CD4-positive, alpha-beta T cell treated with Interleukin-4 for 1 hour (primary cell): ENCODE measurements around the gene FANCD2OS.
"Not testable (repeated sequence)": the region's sequence is repeated elsewhere in the genome, so short reads cannot be mapped to it uniquely, and the experiment has no call there.

ENCODE experiments used
- DNase-seq, 2 donors: peaks; one replicate each; pipeline ENCODE4 v3.0.0-alpha.2; 2020 to 2022

Gene FANCD2OS

GRCh38 chr3:10091387-10091786 is 16.7 kb downstream of the FANCD2OS start:
- not testable (repeated sequence) for DNase-seq

- not testable (repeated sequence) for DNase-seq
Observed at GRCh38 chr3:10090774-10091173, 17.3 kb downstream of the FANCD2OS start.

- DNase-seq = no peak
Observed at GRCh38 chr3:10090179-10090578, 17.9 kb downstream of the FANCD2OS start.

- no peak for DNase-seq
Observed at GRCh38 chr3:10088256-10088655, 19.8 kb downstream of the FANCD2OS start.

- DNase-seq = no peak
Observed at GRCh38 chr3:10085738-10086137, 22.3 kb downstream of the FANCD2OS start.

GRCh38 chr3:10081871-10082270 is 26.2 kb downstream of the FANCD2OS start:
- DNase-seq = no peak

GRCh38 chr3:10074666-10075065 is 33.4 kb downstream of the FANCD2OS start:
- DNase-seq = no peak

- not testable (repeated sequence) for DNase-seq
Observed at GRCh38 chr3:10070077-10070476, 38.0 kb downstream of the FANCD2OS start.

GRCh38 chr3:10055097-10055496 is 53.0 kb downstream of the FANCD2OS start:
- DNase-seq = no peak
